ENCODE data around the gene PIK3R2. TPM values are rescaled to one million over a fixed set of nuclear protein-coding genes. Genes with fewer than 3 reads are reported as not detected.

PIK3R2 gene
- polyA plus RNA-seq, 1 donor (not counting 4 experiments of a cell fraction or from before 2014, with no cell fraction given) = 13.9 TPM

- Histone ChIP-seq H3K27me3 (ENCODE audit: control insufficient read depth, extremely low read depth, insufficient read depth, low read length) (no peaks in the 10 kb centered on the region), H4K20me1 (ENCODE audit: control insufficient read depth, extremely low read depth, insufficient read depth, low read length) (no peaks in the 10 kb centered on the region), H3K36me3 (ENCODE audit: control insufficient read depth in 2 of 2, extremely low read depth in 1 of 2, insufficient read depth in 2 of 2, low read length in 2 of 2) (peaks cover 0 to 3% of the 10 kb centered on the region in 2 experiments), H2AFZ (ENCODE audit: control insufficient read depth, low read length) (no peak overlapping the region), H3K4me3 (ENCODE audit: control insufficient read depth in 2 of 3, extremely low read depth in 1 of 3, insufficient read depth in 2 of 3, low read depth in 1 of 3, low read length in 3 of 3) (no peak overlapping the region), H3K9me3 (ENCODE audit: control insufficient read depth, low read depth, low read length) (no peaks in the 10 kb centered on the region), H3K79me2 (ENCODE audit: control insufficient read depth, insufficient read depth, low read length) (no peaks in the 10 kb centered on the region), H3K9me1 (ENCODE audit: control insufficient read depth, extremely low read depth, insufficient read depth, low read length) (no peaks in the 10 kb centered on the region), H3K4me1 (ENCODE audit: control insufficient read depth, extremely low read depth, insufficient read depth, low read length) (peaks cover 10% of the 10 kb centered on the region), H3K9ac (ENCODE audit: control insufficient read depth, extremely low read depth, insufficient read depth, low read length) (no peak overlapping the region), H3K4me2 (ENCODE audit: control insufficient read depth, extremely low read depth, insufficient read depth, low read depth, low read length) (no peak overlapping the region), H3K27ac (ENCODE audit: control insufficient read depth, insufficient read depth, low read length) (no peak overlapping the region)
- FAIRE-seq (no peak), DNase-seq (ENCODE audit: low read depth, low spot score) (no peak)
- dilution Hi-C loops (cut with MboI; ENCODE audit: extremely low pct_ligation_motif_present, low sequenced_read_pairs) = no loop called here
- TF ChIP-seq EZH2 (IDR thresholded peaks at IDR 0.05; ENCODE audit: low read length) = no peak
These were observed 29.8 kb upstream of the PIK3R2 start for GRCh38 chr19:18122860-18123795.

- H3K27ac ChIP-seq (ENCODE audit: control insufficient read depth, insufficient read depth, low read length) = no peak overlapping the region
- H3K9me3 ChIP-seq (ENCODE audit: control insufficient read depth, low read depth, low read length) = no peaks in the 10 kb centered on the region
- dilution Hi-C loops (cut with MboI; ENCODE audit: extremely low pct_ligation_motif_present, low sequenced_read_pairs) = no loop called here
- H3K9ac ChIP-seq (ENCODE audit: control insufficient read depth, extremely low read depth, insufficient read depth, low read length) = no peak overlapping the region
- no peak overlapping the region for H3K4me3 ChIP-seq (ENCODE audit: control insufficient read depth in 2 of 3, extremely low read depth in 1 of 3, insufficient read depth in 2 of 3, low read depth in 1 of 3, low read length in 3 of 3)
- no peaks in the 10 kb centered on the region for H3K79me2 ChIP-seq (ENCODE audit: control insufficient read depth, insufficient read depth, low read length)
- DNase-seq (ENCODE audit: low read depth, low spot score) = no peak
- no peak for TF ChIP-seq EZH2 (IDR thresholded peaks at IDR 0.05; ENCODE audit: low read length)
- TF ChIP-seq CTCF (optimal IDR thresholded peaks at IDR 0.05 in 1 of 3, IDR thresholded peaks at IDR 0.05 in 1 of 3, conservative IDR thresholded peaks at IDR 0.05 in 1 of 3; ENCODE audit: extremely low read depth in 1 of 3, insufficient read depth in 2 of 3, low read length in 3 of 3) = no peak
- no peaks in the 10 kb centered on the region for H4K20me1 ChIP-seq (ENCODE audit: control insufficient read depth, extremely low read depth, insufficient read depth, low read length)
- peaks cover 3% of the 10 kb centered on the region for H3K4me1 ChIP-seq (ENCODE audit: control insufficient read depth, extremely low read depth, insufficient read depth, low read length)
- no peak overlapping the region for H3K4me2 ChIP-seq (ENCODE audit: control insufficient read depth, extremely low read depth, insufficient read depth, low read depth, low read length)
- H3K27me3 ChIP-seq (ENCODE audit: control insufficient read depth, extremely low read depth, insufficient read depth, low read length) = no peaks in the 10 kb centered on the region
- H2AFZ ChIP-seq (ENCODE audit: control insufficient read depth, low read length) = no peak overlapping the region
- H3K9me1 ChIP-seq (ENCODE audit: control insufficient read depth, extremely low read depth, insufficient read depth, low read length) = no peaks in the 10 kb centered on the region
- no peak for FAIRE-seq
- H3K36me3 ChIP-seq (ENCODE audit: control insufficient read depth in 2 of 2, extremely low read depth in 1 of 2, insufficient read depth in 2 of 2, low read length in 2 of 2) = peaks cover 0 to 5% of the 10 kb centered on the region in 2 experiments
These were observed 29.1 kb upstream of the PIK3R2 start for GRCh38 chr19:18123819-18124218.

Data from keratinocyte (primary cell).